GM12892 (cell line): ENCODE results near the gene BCL2L11.

Source experiments
- POLR2A ChIP-seq: IDR thresholded peaks from 2 replicates; pipeline ENCODE4 v1.6.1; 2011; ENCODE audit warnings: low read depth, low read length, control low read depth
- POLR2AphosphoS5 ChIP-seq: IDR thresholded peaks from 2 replicates; pipeline ENCODE4 v1.6.1; 2011; ENCODE audit warnings: low read depth, low read length, control low read depth
- TAF1 ChIP-seq: IDR thresholded peaks from 2 replicates; pipeline ENCODE4 v1.6.1; 2011; ENCODE audit warnings: low read depth, mild to moderate bottlenecking, control low read depth, low read length, borderline replicate concordance

- TF ChIP-seq POLR2AphosphoS5, result no peak
- TF ChIP-seq TAF1, result no peak
- TF ChIP-seq POLR2A, result no peak
Observed at GRCh38 chr2:111105926-111106325, 14.8 kb upstream of the BCL2L11 start.
